ENCODE measurements around the gene PCDH15. TPM values are rescaled to one million over a fixed set of nuclear protein-coding genes. Genes with fewer than 3 reads are reported as not detected.

The PCDH15 gene
- total RNA-seq, 1 donor from 2014 or later, result not detected

- Mint-ChIP-seq H3K4me1 (no peaks in the 10 kb centered on the region), H3K36me3 (ENCODE audit: low read depth) (no peaks in the 10 kb centered on the region), H3K27ac (no peak overlapping the region), H3K9me3 (peaks cover 7% of the 10 kb centered on the region), H3K27me3 (no peaks in the 10 kb centered on the region), H3K4me3 (no peak overlapping the region)
- intact Hi-C loops (cut with micrococcal nuclease), result no loop called here
- DNase-seq (no peak), ATAC-seq (ENCODE audit: low read depth) (no peak)
- POLR2A ChIA-PET, result no interaction called here
- CTCF ChIA-PET, result no interaction called here
- no peak for TF ChIP-seq CTCF (IDR thresholded peaks at IDR 0.05)
These were observed 482.6 kb downstream of the PCDH15 start for GRCh38 chr10:54318470-54318869.

GRCh38 chr10:54314430-54314829, 486.6 kb downstream of the PCDH15 start:
- no peak overlapping the region for H3K4me3 Mint-ChIP-seq
- H3K4me1 Mint-ChIP-seq, result no peaks in the 10 kb centered on the region
- H3K27ac Mint-ChIP-seq, result no peak overlapping the region
- no peaks in the 10 kb centered on the region for H3K36me3 Mint-ChIP-seq (ENCODE audit: low read depth)
- ChIA-PET CTCF (no interaction called here), POLR2A (no interaction called here)
- ATAC-seq (ENCODE audit: low read depth) (no peak), DNase-seq (no peak)
- H3K27me3 Mint-ChIP-seq, result no peaks in the 10 kb centered on the region
- peaks cover 6% of the 10 kb centered on the region for H3K9me3 Mint-ChIP-seq
- TF ChIP-seq CTCF (IDR thresholded peaks at IDR 0.05), result no peak
- intact Hi-C loops (cut with micrococcal nuclease), result no loop called here

GRCh38 chr10:54284526-54285193, 516.4 kb downstream of the PCDH15 start:
- H3K36me3 Mint-ChIP-seq (ENCODE audit: low read depth), result no peaks in the 10 kb centered on the region
- H3K27me3 Mint-ChIP-seq, result no peaks in the 10 kb centered on the region
- no peaks in the 10 kb centered on the region for H3K4me1 Mint-ChIP-seq
- no peak overlapping the region for H3K27ac Mint-ChIP-seq
- TF ChIP-seq CTCF (IDR thresholded peaks at IDR 0.05), result no peak
- no peaks in the 10 kb centered on the region for H3K9me3 Mint-ChIP-seq
- no peak for ATAC-seq (ENCODE audit: low read depth)
- intact Hi-C loops (cut with micrococcal nuclease), result no loop called here
- ChIA-PET POLR2A (no interaction called here), CTCF (no interaction called here)
- H3K4me3 Mint-ChIP-seq, result no peak overlapping the region
- no peak for DNase-seq

GRCh38 chr10:54282012-54282411, 519.0 kb downstream of the PCDH15 start:
- CTCF ChIA-PET, result no interaction called here
- no peak overlapping the region for H3K4me3 Mint-ChIP-seq

GRCh38 chr10:54266395-54266794, 534.6 kb downstream of the PCDH15 start:
- H3K4me1 Mint-ChIP-seq, result no peaks in the 10 kb centered on the region
- no peaks in the 10 kb centered on the region for H3K27me3 Mint-ChIP-seq
- ATAC-seq (ENCODE audit: low read depth), result no peak
- H3K4me3 Mint-ChIP-seq, result no peak overlapping the region
- no peak for TF ChIP-seq CTCF (IDR thresholded peaks at IDR 0.05)
- no peaks in the 10 kb centered on the region for H3K36me3 Mint-ChIP-seq (ENCODE audit: low read depth)
- no peak for DNase-seq
- H3K27ac Mint-ChIP-seq, result no peak overlapping the region
- ChIA-PET POLR2A (no interaction called here), CTCF (no interaction called here)
- intact Hi-C loops (cut with micrococcal nuclease), result no loop called here
- peaks cover 12% of the 10 kb centered on the region for H3K9me3 Mint-ChIP-seq

More at GRCh38 chr10:54282012-54282411, 519.0 kb downstream of the PCDH15 start:
- DNase-seq (no peak), ATAC-seq (ENCODE audit: low read depth) (no peak)
- no peak overlapping the region for H3K27ac Mint-ChIP-seq
- no peaks in the 10 kb centered on the region for H3K27me3 Mint-ChIP-seq
- TF ChIP-seq CTCF (IDR thresholded peaks at IDR 0.05), result no peak
- no peaks in the 10 kb centered on the region for H3K4me1 Mint-ChIP-seq
- intact Hi-C loops (cut with micrococcal nuclease), result no loop called here
- POLR2A ChIA-PET, result no interaction called here
- H3K36me3 Mint-ChIP-seq (ENCODE audit: low read depth), result no peaks in the 10 kb centered on the region
- no peaks in the 10 kb centered on the region for H3K9me3 Mint-ChIP-seq
